Measurements from ENCODE around the gene VWA5B1.
"Not testable (repeated sequence)": the region's sequence is repeated elsewhere in the genome, so short reads cannot be mapped to it uniquely, and the experiment has no call there.

VWA5B1 gene

DNA sequence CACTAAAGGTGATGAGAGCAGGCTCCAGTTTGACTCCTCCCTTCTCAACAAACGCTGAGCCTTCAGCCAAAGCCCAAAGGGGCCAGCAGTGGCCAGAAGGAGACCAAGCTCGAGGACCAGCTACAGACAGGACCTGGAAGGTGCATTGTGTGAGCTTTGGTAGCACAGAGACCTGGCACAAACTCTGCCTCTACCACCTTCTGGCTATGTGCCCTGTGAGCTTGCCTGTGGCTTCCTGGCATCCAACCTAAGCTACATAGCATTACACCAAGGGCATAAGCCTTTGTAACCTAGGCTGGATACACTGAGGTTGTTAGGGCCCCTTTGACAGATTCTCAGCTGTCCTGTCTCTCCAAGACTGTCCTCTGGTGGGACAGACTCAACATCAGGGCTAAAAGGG is 6.6 kb upstream of the VWA5B1 start:
- TF ChIP-seq SPI1 (IDR thresholded peaks at IDR 0.05; ENCODE audit: borderline replicate concordance, low read depth), result no peak
- H3K27ac ChIP-seq (replicated peaks), result no peak overlapping the region
- peaks cover 3% of the 10 kb centered on the region for H3K27me3 ChIP-seq (ENCODE audit: insufficient read depth, poor library complexity, severe bottlenecking)
- H3K4me3 ChIP-seq (replicated peaks; ENCODE audit: insufficient read depth, low read length), result no peak overlapping the region
- no peak for DNase-seq (ENCODE audit: low read depth in 1 of 2, low spot score in 1 of 2)

DNA sequence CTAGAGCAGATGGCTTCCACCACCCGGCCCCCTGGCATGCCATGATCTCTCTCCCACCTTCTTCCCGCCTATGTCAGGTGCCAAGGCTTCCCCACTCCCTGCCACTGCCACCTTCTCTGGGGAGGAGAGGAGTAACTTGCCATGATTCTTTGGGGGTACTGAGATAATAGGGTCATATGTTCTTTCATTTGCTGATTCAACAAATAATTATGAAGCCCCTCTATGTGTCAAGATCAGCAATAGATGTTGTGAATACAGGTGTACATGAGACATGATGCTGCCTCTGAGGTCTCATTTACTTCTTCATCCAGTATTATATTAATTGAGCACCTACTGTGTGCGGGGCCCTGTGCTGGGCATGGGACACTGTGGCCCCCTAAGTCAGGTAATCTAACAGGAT is 6.0 kb upstream of the VWA5B1 start:
- DNase-seq (ENCODE audit: low read depth in 1 of 2, low spot score in 1 of 2), result no peak
- H3K27ac ChIP-seq (replicated peaks), result no peak overlapping the region
- no peak overlapping the region for H3K4me3 ChIP-seq (replicated peaks; ENCODE audit: insufficient read depth, low read length)
- peaks cover 5% of the 10 kb centered on the region for H3K27me3 ChIP-seq (ENCODE audit: insufficient read depth, poor library complexity, severe bottlenecking)
- TF ChIP-seq POLR2AphosphoS5 (IDR thresholded peaks at IDR 0.05; ENCODE audit: low read depth), result no peak
- no peak for TF ChIP-seq SPI1 (IDR thresholded peaks at IDR 0.05; ENCODE audit: borderline replicate concordance, low read depth)
- TF ChIP-seq, protein P1, sequence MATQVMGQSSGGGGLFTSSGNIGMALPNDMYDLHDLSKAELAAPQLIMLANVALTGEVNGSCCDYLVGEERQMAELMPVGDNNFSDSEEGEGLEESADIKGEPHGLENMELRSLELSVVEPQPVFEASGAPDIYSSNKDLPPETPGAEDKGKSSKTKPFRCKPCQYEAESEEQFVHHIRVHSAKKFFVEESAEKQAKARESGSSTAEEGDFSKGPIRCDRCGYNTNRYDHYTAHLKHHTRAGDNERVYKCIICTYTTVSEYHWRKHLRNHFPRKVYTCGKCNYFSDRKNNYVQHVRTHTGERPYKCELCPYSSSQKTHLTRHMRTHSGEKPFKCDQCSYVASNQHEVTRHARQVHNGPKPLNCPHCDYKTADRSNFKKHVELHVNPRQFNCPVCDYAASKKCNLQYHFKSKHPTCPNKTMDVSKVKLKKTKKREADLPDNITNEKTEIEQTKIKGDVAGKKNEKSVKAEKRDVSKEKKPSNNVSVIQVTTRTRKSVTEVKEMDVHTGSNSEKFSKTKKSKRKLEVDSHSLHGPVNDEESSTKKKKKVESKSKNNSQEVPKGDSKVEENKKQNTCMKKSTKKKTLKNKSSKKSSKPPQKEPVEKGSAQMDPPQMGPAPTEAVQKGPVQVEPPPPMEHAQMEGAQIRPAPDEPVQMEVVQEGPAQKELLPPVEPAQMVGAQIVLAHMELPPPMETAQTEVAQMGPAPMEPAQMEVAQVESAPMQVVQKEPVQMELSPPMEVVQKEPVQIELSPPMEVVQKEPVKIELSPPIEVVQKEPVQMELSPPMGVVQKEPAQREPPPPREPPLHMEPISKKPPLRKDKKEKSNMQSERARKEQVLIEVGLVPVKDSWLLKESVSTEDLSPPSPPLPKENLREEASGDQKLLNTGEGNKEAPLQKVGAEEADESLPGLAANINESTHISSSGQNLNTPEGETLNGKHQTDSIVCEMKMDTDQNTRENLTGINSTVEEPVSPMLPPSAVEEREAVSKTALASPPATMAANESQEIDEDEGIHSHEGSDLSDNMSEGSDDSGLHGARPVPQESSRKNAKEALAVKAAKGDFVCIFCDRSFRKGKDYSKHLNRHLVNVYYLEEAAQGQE (IDR thresholded peaks at IDR 0.05; ENCODE audit: insufficient replicate concordance, low read depth), result no peak

DNA sequence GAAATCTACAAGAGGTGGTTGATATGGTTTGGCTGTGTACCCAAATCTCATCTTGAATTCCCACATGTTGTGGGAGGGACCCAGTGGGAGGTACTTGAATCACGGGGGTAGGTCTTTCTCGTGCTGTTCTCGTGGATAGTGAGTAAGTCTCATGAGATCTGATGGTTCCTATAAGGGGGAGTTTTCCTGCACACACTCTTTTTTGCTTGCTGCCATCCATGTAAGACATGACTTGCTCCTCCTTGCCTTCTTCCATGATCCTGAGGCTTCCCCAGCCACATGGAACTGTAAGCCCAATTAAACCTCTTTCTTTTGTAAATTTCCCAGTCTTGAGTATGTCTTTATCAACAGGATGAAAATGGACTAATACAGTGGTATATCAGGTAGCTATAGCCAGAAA is 5.2 kb upstream of the VWA5B1 start:
- no peak overlapping the region for H3K4me3 ChIP-seq (replicated peaks; ENCODE audit: insufficient read depth, low read length)
- no peak overlapping the region for H3K27ac ChIP-seq (replicated peaks)
- H3K27me3 ChIP-seq (ENCODE audit: insufficient read depth, poor library complexity, severe bottlenecking), result peaks cover 11% of the 10 kb centered on the region
- TF ChIP-seq, protein P1 (IDR thresholded peaks at IDR 0.05; ENCODE audit: insufficient replicate concordance, low read depth), result no peak
- TF ChIP-seq POLR2AphosphoS5 (IDR thresholded peaks at IDR 0.05; ENCODE audit: low read depth) (no peak), SPI1 (IDR thresholded peaks at IDR 0.05; ENCODE audit: borderline replicate concordance, low read depth) (no peak), GABPA (IDR thresholded peaks at IDR 0.05; ENCODE audit: low read depth) (no peak)
- TF ChIP-seq, protein P2, sequence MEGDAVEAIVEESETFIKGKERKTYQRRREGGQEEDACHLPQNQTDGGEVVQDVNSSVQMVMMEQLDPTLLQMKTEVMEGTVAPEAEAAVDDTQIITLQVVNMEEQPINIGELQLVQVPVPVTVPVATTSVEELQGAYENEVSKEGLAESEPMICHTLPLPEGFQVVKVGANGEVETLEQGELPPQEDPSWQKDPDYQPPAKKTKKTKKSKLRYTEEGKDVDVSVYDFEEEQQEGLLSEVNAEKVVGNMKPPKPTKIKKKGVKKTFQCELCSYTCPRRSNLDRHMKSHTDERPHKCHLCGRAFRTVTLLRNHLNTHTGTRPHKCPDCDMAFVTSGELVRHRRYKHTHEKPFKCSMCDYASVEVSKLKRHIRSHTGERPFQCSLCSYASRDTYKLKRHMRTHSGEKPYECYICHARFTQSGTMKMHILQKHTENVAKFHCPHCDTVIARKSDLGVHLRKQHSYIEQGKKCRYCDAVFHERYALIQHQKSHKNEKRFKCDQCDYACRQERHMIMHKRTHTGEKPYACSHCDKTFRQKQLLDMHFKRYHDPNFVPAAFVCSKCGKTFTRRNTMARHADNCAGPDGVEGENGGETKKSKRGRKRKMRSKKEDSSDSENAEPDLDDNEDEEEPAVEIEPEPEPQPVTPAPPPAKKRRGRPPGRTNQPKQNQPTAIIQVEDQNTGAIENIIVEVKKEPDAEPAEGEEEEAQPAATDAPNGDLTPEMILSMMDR (IDR thresholded peaks at IDR 0.05; ENCODE audit: insufficient read depth, low read length), result no peak
- DNase-seq (ENCODE audit: low read depth in 1 of 2, low spot score in 1 of 2), result no peak

DNA sequence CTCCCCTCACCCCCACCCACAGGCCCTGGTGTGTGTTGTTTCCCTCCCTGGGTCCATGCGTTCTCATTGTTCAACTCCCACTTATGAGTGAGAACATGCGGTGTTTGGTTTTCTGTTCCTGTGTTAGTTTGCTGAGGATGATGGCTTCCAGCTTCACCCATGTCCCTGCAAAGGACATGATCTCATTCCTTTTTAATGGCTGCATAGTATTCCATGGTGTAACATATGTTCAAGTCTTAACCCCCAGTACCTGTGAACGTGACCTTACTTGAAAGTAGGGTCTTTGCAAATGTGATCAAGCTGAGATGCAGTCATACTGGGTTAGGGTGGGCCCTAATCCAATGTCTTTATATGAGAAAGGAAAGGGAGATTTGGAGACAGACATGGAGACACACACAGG is 3.0 kb upstream of the VWA5B1 start:
- H3K27ac ChIP-seq (replicated peaks); H3K4me3 ChIP-seq (replicated peaks; ENCODE audit: insufficient read depth, low read length); DNase-seq (ENCODE audit: low read depth in 1 of 2, low spot score in 1 of 2): not testable (repeated sequence)
- H3K27me3 ChIP-seq (ENCODE audit: insufficient read depth, poor library complexity, severe bottlenecking), result peaks cover 24% of the 10 kb centered on the region

DNA sequence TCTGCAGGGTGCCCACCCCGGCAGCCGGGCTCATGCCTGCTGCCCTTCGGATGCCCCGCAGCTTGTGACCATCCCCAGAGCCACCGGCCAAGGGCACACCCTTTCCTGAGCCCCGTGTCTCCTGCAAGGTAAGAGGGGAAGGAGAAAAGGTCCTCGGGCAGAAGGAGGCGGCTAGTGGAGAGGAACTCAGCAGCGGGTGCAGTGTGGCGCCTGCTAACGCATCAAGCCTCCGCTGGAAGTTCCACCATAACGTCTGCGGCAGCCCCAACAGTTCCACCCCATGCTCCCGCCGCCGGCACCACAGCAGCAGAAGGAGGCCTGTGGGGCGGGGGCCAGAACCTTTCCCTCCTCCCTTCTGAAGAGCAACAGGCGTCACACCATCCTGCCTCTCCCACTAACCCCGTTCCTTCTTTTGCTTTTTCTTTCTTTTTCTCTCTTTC is 990 bp downstream of the VWA5B1 start:
- H3K27me3 ChIP-seq (ENCODE audit: insufficient read depth, poor library complexity, severe bottlenecking), result peaks cover 30% of the 10 kb centered on the region
- H3K27ac ChIP-seq (replicated peaks), result no peak overlapping the region
- TF ChIP-seq POLR2AphosphoS5 (IDR thresholded peaks at IDR 0.05; ENCODE audit: low read depth) (no peak), SPI1 (IDR thresholded peaks at IDR 0.05; ENCODE audit: borderline replicate concordance, low read depth) (no peak), GABPA (IDR thresholded peaks at IDR 0.05; ENCODE audit: low read depth) (no peak)
- TF ChIP-seq, protein P2 (IDR thresholded peaks at IDR 0.05; ENCODE audit: insufficient read depth, low read length), result no peak
- TF ChIP-seq, protein P1 (IDR thresholded peaks at IDR 0.05; ENCODE audit: insufficient replicate concordance, low read depth), result no peak
- H3K4me3 ChIP-seq (replicated peaks; ENCODE audit: insufficient read depth, low read length), result no peak overlapping the region
- DNase-seq (ENCODE audit: low read depth in 1 of 2, low spot score in 1 of 2), result no peak

Measured in HL-60 (cell line).